Stimulated activated CD4-positive, alpha-beta T cell treated with anti-CD3 and anti-CD28 coated beads, TNF-alpha, amount 100 ng/mL, for 4 hours (primary cell): Measurements from ENCODE around the gene LIFR.
"Not testable (repeated sequence)": the region's sequence is repeated elsewhere in the genome, so short reads cannot be mapped to it uniquely, and the experiment has no call there.

Experiments used
- DNase-seq, 3 experiments: peaks; one replicate each; pipeline ENCODE4 v3.0.0-alpha.2; 2020; ENCODE audit warnings: low read depth in 3 of 3

The LIFR gene

GRCh38 chr5:38582293-38582974 is 26.0 kb upstream of the LIFR start:
- no peak for DNase-seq

GRCh38 chr5:38581597-38581996 is 25.2 kb upstream of the LIFR start:
- DNase-seq: no peak

GRCh38 chr5:38579105-38579504 is 22.7 kb upstream of the LIFR start:
- DNase-seq: no peak

GRCh38 chr5:38576961-38577684 is 20.7 kb upstream of the LIFR start:
- no peak for DNase-seq

- no peak for DNase-seq
These were observed 20.0 kb upstream of the LIFR start for GRCh38 chr5:38576442-38576841.

GRCh38 chr5:38575476-38575875 is 19.0 kb upstream of the LIFR start:
- DNase-seq: no peak

- DNase-seq: no peak
These were observed 17.6 kb upstream of the LIFR start for GRCh38 chr5:38574009-38574408.

- no peak for DNase-seq
These were observed 17.1 kb upstream of the LIFR start for GRCh38 chr5:38573521-38573920.

GRCh38 chr5:38569180-38569579 is 12.7 kb upstream of the LIFR start:
- DNase-seq: no peak

GRCh38 chr5:38567306-38567705 is 10.9 kb upstream of the LIFR start:
- not testable (repeated sequence) for DNase-seq

GRCh38 chr5:38563624-38564023 is 7.2 kb upstream of the LIFR start:
- no peak for DNase-seq

GRCh38 chr5:38562444-38563210 is 6.2 kb upstream of the LIFR start:
- no peak for DNase-seq

GRCh38 chr5:38559428-38559827 is 3.0 kb upstream of the LIFR start:
- no peak for DNase-seq

GRCh38 chr5:38557792-38558191 is 1.3 kb upstream of the LIFR start:
- DNase-seq: no peak

- DNase-seq: no peak
These were observed 863 bp upstream of the LIFR start for GRCh38 chr5:38557308-38557710.

GRCh38 chr5:38556088-38556598 is 303 bp downstream of the LIFR start:
- DNase-seq: peak in 2 of 3 experiments; percentile 9 to 18

GRCh38 chr5:38555354-38556087 is 925 bp downstream of the LIFR start:
- no peak for DNase-seq

GRCh38 chr5:38554861-38555260 is 1.6 kb downstream of the LIFR start:
- DNase-seq: no peak

GRCh38 chr5:38554403-38554802 is 2.0 kb downstream of the LIFR start:
- DNase-seq: no peak

- no peak for DNase-seq
These were observed 3.4 kb downstream of the LIFR start for GRCh38 chr5:38553001-38553521.
